HS-27A (cell line): ENCODE results near the gene HNF1B.

ENCODE experiments used
- DNase-seq: peaks from one replicate; pipeline ENCODE4 v3.0.0-alpha.2; 2012; ENCODE audit warnings: low read depth, missing footprints

The HNF1B gene

DNA sequence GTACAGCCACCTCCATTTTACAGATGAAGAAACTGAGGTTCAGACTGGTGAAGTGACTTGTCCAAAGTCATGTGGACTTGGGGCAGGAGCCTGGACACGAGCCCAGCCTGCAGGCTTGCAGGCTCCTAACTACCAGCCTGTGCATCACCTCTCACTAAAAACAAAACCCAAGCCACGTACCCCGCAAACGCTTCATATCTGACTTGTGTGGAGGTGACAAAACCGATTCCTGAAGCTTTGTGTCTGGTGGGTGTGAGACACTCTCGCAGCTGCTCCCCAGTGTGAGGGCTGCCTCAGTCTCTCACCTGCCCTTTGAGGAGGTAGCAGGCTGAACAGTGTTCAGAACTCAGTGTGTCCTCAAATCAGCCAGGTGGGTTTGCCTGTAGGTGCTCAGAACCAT is 8.4 kb downstream of the HNF1B start:
- no peak for DNase-seq

DNA sequence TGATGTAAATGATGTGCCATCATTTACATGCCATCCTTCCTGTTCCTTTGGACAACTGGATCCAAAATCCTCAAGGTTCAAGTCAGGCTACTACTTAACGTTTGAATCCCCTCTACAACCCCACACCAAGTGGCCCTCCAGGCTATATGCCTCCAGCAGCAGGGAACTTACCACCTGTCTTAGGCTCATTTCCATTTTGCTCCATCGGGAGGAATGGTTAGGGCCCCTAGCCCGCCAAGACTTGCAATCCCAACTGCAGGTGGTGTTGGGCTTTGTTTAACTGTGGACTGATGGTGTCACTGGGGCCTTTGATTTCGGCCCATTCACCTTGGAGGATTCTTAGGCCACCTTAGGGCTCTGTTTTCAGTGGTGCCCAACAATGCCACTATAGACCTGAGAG is 9.7 kb downstream of the HNF1B start:
- DNase-seq: no peak

DNA sequence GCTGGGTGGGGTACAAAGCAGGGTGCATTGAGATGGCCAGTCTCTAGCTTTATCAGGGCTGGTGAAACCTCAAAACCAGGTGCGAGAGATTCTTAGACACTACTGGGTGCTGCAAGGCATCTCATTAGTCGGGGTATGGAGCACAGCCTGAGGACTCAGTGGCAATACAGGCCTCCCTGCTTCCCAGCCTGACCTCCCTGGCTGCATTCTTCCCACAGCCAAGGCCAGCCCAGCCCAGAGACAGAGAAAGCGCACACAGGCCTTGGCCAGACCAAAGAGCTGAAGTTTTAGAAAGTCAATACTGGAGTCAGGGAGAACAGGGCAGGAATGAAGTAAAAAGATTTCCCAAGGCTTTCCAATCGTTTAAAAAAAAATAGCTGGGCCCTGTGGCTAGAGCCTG is 12.5 kb downstream of the HNF1B start:
- DNase-seq: no peak

DNA sequence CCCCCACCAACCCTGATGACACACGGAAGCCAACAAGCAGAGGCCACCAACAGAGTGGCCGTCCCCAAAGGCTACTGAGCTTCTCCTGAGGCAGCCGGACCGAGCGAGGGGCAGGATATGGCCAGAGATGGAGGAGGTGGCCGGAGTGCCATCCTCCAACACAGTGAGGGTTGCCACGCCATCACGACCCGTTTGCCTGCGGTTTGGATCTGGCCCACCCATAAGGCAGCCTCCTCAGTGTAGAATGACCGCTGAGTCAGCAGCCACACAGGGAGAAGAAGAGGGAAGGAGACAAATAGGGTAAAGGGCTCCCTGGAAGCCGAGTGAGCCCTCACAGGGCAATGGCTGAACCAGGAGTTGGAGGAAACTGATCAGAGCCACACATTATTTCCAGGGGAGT is 13.8 kb downstream of the HNF1B start:
- no peak for DNase-seq

DNA sequence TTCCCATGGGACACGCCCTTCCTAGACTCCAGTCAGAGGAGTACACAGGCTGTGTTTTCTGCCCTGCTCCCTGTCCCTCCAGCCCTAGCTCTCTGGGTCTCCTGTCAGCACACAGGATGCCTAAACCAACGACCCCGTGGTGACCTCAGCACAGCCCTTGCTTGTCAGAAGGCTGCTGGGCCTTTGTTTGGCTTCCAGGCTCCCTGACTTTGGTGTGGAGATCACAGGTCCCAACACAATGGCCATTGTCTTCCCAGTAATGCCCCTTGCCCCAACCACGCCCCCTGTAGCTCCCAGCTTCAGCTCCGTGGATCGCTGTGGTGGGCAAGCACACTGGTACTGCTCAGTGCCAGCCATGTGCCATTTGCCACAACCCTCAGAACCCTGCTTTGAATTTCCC is 15.0 kb downstream of the HNF1B start:
- no peak for DNase-seq

DNA sequence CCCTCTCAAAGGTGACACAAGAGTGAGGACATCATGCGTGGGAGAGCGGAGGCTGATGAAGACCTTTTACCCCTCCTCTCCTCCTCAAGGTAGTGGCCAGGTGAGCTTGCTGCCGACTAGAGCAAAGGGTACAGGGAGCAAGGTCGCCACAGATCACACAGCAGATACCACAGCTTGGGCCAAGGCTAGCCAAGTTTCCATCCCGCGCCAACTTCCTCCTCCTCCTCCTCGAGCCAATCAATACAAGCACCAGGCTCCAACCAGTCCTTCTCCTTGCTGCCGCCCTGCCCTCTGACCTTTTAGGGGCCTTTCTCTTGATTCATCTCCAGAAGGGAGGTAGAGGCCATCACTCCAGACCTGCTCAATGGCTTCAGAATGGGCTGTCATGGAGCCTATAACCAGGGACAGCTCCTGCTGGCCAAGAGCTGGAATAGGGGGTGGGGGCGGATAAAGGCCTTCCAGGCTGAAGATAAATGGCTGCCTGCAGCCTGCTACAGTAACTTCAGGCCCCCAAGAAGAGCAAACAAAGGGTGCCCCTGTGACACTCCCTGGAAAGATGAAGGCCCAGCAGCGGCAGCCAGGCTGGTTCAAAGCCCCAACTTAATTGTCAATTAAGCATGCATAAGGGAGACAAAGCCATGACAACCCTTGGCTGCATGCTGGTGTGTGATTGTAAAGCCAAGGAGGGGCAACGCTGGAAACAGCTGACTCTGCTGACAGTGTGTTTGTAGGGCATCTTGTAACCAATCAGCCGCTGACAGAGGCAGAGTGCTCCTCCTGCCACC is 17.8 kb downstream of the HNF1B start:
- no peak for DNase-seq

DNA sequence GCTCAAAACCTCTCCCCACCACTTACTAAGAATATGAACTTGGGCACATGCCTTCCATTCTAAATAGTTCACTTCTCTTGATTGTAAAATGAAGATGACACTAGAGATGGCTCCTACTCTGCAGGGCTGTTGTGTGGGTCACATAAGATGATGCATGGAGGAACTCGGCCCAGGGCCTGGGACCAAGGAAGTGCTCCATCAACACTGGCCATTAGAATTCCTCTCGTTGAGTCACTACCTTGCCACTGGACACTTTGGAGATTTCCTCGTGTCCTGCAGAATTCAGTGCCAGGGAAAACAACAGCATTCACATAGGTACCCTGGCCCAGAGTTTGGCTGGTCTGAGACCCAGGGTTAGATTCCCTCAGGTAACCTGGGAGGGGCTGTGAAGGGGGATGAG is 18.6 kb downstream of the HNF1B start:
- DNase-seq: no peak

DNA sequence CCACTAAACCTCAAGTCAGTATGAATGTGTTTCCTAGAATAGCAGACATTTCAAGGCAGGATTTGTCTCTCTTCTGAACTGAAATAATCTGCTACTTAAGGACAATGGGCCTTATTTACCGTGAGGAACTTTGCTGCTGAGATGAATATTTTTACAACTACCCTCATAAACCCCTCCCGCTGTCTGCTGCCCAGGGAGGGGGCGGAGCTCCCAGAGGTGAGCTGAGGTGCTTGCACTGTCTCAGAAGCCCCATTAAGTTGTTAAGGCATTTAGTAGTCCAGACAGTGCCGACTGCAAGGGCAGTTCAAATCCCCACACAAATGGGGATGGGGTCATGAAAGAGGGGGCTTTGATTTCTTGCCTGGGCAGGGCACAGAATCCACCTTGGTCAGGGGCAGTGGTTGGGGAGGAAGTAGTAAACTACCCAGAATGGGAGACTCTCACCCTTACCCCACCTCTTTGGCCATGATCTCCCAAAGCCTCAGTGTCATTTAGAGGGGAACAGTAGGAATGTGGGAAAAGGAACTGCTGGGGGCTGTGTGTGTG is 19.2 kb downstream of the HNF1B start:
- DNase-seq: no peak

DNA sequence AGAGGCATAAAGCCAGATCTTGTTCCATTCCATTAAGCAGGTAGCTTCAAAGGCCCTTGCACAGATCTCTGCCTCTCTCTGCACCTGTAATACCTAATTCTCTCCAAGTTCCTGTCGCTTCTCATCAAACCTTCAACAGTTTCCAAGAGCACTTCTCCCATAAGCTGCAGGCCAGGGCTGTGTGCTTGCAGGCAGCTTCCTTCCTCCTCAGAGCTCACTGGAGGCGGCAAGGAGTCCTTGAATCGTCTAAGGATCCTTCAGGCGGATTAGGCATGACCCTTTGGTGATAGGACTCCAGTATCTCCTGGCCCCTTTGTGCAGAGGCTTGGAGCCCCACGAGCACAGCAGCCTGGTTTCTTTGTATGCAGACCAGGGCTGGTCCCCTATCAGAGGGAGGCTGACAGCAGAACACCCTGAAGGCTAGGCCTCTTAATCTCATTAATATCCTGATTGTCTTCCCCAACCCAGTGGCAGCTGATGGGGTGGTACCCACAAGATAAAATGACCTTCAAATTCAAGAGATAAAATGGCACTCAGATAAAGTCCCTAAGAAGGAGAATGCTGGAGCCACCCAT is 19.8 kb downstream of the HNF1B start:
- DNase-seq: no peak

DNA sequence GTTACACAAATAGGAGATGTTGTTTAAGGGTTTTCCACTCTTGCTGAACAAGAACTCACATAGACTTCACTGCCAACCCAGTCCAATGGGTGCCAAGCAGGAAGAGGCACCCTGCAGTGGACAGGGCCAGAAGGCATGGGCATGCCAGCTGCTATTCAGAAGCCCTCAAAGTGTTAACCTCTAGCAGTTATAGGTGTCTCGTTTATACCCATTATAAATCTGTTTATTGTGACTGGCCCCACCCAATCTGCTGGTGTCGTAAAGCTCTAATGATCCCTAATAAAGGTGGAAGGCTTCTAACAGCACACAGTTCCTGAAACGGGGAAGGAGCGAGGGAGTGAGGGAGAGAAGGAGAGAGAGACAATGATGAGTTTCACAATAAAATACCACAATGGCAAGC is 23.9 kb downstream of the HNF1B start:
- DNase-seq: no peak

DNA sequence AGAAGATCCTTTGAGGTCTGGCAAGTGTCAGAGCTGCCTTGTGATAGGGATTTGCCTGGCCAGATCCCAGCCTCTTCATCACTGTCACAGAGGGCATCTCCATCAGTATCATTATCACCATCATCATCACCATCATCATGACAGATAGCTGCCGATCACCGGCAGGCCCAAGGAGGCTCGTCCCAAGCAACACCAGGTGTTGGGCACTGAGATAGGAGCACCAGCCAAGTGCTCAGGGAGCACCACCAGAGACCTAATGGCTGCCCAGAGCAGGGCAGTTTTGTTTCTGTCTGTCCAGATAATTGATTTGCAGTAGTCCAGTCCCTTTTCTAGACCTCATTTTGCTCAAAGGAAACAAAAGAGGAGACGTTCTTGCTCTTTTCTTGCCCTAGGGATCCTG is 25.0 kb downstream of the HNF1B start:
- DNase-seq: no peak

DNA sequence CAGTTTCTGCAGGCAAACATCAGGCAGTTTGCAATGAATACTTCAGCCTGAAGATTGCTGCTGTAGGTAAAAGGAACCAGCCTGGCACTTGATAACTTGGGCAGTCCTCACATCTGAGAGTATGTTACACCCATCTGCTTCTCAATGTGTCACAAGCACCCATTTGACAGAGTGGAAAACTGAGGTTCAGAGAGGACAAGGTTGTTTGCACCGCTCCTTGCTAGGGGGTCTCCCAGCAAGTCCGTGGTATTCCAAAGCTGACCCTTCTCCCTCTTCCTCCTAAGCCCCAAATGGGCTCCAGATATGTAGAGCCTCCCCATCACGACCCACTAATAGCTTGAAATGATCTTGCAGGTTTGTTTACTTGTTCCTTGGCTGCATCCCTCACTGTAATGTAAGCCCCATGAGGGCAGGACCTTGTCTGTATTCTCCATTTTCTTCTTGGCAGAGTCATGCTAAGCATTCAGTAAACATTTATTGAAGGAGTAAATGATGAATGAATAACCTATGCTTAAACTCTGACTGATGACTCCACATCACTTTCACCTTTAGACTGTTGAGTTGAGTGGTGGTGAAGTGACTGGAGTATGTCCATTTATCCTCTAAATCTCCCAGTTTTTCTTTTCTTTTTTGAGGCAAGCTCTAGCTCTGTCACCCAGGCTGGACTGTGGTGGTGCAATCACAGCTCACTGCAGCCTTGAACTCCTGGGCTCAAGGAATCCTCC is 26.4 kb downstream of the HNF1B start:
- no peak for DNase-seq

DNA sequence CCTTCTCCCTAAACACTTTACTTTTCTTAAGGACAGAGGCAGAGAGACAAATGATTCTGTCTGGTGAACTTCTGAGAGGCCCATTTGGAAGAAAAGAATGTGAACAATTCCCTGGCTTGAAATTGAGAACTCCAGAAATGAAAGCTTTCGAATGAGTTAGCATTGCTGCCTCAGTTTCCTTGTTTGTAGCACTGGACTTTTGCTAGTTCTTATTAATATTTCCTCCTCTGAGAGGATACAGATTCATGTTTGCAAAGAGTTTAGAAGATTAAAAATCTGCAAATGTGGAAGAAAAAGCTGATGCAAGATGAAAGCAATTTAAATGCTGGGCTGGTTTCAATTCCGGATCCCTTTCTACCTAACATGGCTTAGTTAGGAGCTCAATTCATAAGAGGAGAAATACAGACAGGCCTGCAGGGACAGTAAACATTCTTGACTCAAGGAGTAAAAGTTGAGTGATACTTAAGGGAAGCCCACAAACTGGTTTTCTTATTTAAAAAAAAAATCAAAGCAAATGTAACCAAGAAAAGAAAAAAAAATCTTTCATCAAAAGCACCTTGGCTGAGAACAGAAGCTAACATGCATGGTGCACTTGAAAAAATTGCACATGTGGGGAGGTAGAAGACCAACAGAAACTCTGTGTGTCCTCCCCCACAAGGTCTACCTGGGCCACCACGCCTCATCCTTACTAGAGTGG is 27.1 kb downstream of the HNF1B start:
- no peak for DNase-seq

DNA sequence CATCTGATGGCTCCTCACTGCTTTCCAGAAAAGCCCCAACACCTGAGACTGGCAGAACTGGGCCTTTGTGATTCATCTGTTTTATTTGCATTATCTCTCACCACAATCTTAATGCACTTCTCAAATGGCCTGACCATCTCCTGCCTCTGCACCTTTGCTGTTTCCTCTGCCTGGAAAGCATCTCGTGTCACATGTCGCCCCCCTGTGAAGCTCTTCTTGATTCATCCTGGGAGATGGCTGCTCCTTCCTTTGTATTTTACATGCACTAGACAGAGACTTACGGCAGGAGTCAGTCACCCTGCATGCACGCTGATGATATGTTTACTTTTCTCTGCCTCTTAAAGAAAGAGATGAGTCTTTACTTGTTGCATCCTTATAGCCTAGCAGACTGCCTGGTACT is 30.0 kb downstream of the HNF1B start:
- no peak for DNase-seq

DNA sequence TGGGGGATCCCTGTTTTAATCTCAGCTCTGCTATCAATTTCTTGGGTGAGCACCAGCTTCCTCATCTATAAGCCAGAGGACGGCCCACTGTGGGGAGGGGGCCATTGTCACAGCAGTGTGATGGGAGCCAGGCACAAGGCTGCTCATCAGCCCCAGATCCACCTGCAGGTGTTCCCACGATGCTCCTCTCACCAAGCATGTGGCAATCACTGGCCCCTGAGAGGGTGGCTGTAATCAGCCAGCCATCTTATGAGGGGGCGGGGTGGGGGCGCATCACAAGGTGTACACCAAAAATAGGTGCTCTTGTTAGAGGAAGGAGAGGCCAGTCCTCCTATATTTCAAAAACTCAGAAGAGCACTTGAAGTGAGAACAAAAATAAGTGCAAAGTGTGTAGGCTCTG is 31.2 kb downstream of the HNF1B start:
- DNase-seq: no peak

DNA sequence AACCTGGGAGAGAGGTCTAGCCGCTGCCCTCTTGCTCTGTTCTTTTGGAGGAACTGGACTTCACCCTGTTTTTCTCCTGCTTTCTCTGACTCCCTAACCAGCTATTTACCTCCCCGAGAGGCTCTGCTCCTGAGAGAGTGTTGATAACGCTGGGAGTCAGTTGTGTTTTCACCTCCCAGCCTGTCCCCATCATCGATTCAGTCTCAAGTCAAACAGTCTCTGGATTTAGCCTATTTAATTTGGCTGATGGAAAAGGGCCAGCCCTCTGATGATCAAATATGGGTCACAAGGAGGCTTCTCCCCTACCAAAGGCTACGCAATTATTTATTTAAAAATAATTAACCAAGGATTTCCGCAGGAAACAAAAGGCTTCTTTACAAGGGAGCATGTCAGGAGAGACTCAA is 31.8 kb downstream of the HNF1B start:
- no peak for DNase-seq

DNA sequence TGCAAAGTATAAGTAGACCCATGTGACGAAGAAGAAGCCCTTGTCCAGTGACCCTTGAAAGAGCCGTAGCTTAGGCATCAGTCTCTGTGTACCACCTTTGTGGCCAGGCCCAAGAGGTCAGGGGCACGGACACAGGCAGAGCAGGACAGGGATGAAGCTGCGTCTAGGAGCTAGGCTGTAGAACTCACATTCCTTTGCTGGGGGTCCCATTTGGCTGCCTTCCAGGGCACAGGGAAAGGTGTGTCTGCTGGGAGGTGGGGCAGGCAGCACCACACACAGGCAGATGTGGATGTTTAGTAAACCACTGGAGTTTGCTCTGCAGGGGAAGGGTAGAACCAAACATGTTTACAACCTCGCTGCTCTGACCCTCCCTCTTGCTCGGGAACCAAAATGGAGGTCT is 33.7 kb downstream of the HNF1B start:
- DNase-seq: no peak

DNA sequence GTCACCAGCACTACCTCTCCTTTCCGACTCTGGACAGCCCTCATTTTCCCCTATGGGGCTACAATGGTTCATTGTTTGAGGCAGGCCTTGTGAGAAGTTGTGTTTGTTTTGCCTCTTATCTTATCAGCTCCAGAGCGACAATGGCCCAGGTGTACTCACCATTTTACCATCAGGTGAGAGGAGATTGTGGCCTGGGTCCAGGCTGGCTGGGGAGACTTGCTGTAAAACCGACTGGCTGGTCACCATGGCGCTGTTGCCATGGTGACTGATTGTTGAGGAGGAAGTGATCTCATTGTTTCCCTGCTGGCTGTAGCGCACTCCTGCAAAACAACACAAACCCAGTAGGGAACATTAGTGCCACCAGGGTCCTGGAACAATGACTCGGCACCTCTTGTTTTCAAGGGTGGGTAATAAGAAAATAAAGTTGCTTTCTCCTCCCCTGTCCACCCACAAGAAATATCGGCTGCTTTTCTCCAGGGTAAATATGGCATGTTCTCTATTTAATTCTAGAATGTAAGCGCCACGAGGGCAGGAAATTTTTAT is 34.4 kb downstream of the HNF1B start:
- DNase-seq: no peak

DNA sequence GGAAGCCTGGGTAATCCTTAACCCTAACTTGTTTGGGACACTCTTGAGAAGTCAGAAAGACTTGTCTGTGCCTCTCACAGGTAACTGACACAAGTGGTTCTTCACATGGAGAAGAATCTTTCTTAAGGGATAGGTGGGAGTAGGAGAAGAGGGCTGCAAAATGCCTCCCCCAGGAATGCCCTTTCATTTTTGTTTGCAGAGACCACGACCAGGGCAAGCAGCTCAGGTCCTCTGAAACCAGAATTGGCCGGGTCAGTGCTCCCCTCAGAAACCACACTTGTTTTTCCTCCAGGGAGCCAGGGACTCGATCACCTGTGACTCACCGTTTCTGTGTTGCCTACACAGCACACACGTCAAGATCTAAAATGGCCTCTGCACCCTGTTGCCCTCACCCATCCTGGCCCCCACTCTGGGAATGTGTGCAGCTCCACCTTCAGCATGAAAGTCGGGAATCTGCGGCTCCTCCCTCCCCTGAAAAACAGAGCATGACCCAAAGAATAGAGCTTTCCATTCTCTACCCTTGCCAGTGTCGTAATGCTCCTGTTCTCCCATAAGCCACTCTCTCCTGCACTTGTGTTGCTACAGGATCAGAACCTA is 36.1 kb downstream of the HNF1B start:
- DNase-seq: no peak

DNA sequence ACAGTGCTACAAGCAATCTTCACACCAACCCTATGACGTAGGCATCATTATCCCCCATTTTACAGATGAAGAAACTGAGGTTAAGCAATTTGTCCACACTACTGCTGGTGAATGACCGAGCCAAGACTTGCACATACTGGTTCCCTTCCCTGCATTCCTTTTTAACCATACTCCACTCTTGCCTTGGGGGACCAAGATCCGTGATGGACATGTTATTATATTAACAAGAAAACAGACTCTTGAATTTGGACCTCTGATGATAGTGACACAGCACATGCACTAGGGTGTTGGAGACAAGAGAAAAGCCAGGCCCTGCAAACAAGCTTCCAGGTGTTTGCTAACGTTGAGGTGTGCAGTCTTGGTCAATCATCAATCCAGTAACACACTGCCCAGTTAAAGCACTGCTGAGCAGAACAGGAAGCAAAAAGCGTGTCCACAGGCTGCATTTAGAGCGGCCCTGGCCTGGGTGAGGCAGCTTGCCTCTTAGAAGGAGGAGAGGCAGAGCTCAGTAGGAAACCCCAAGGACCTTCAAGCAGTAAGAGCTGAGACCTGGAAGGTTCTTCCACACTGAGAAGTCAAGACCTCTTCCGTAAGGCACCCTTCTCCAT is 36.7 kb downstream of the HNF1B start:
- no peak for DNase-seq

DNA sequence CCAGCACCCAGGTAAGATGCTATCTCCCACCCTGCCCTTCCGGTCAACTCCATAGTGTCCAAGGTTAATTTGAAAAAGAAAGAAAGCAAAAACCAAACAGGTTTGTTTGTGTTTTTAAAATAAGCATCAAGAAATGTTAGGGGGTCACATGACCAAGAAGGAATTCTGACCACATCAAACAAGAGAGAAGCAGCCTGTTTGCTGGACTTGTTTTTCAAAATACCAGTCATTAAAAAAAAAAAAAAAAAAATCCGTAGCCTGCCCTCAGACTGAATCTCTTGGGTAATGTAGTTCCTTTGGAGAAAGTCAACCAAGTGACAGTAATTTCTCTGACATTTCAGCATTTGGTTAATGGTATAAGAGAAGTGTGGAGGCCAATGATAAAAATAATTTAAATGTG is 38.4 kb downstream of the HNF1B start:
- no peak for DNase-seq
